H1 (cell line): Measurements from ENCODE around the gene LRCH1. TPM values are rescaled to one million over a fixed set of nuclear protein-coding genes. Genes with fewer than 3 reads are reported as not detected.

ENCODE experiments used
- CTCF ChIA-PET: fragments of 300-600 bp; sonication (Branson Sonifier 250); formaldehyde crosslinking; loops from one replicate; lab custom pipeline; 2021; ENCODE audit not compliant: partially characterized antibody; lab: Charles Lee
- POLR2A ChIA-PET: fragments of 300-600 bp; sonication (Branson Sonifier 250); formaldehyde crosslinking; loops from one replicate; lab custom pipeline; 2021; ENCODE audit warnings: inconsistent platforms; ENCODE audit not compliant: partially characterized antibody; lab: Charles Lee
- DNase-seq, 2 experiments: peaks; one replicate each; pipeline versions ENCODE4 v3.0.0 to v3.0.0-alpha.2; 2010 to 2022; ENCODE audit warnings: low spot score in 2 of 2, low read depth in 1 of 2, mixed read lengths in 1 of 2
- FAIRE-seq: peaks from 2 replicates; lab custom pipeline; 2011; peaks lifted over from hg19 to GRCh38; lab: Jason Lieb, UNC
- H2AFZ ChIP-seq: 2 replicates; pipeline ENCODE4 v1.8.1; 2012; ENCODE audit warnings: low read length, inconsistent platforms
- H2AK5ac ChIP-seq: 2 replicates; pipeline ENCODE4 v1.6.1; 2013; ENCODE audit warnings: low read depth, low read length
- H2BK120ac ChIP-seq: replicated peaks from 2 replicates; pipeline ENCODE3; 2013; ENCODE audit warnings: low read depth, low read length, inconsistent platforms
- H2BK12ac ChIP-seq: 2 replicates; pipeline ENCODE4 v1.6.1; 2013; ENCODE audit warnings: low read depth, low read length
- H2BK15ac ChIP-seq: 2 replicates; pipeline ENCODE4 v1.6.1; 2013; ENCODE audit warnings: low read length
- H2BK20ac ChIP-seq: 2 replicates; pipeline ENCODE4 v1.6.1; 2013; ENCODE audit warnings: low read length
- H2BK5ac ChIP-seq: 2 replicates; pipeline ENCODE4 v1.6.1; 2013; ENCODE audit warnings: low read depth, low read length
- H3K14ac ChIP-seq: 2 replicates; pipeline ENCODE4 v1.6.1; 2013; ENCODE audit warnings: inconsistent platforms; ENCODE audit not compliant: insufficient read length
- H3K18ac ChIP-seq: 2 replicates; pipeline ENCODE4 v1.6.1; 2013; ENCODE audit warnings: low read length; ENCODE audit errors: extremely low read depth
- H3K23ac ChIP-seq: 2 replicates; pipeline ENCODE4 v1.6.1; 2013; ENCODE audit warnings: inconsistent platforms; ENCODE audit not compliant: insufficient read length
- H3K23me2 ChIP-seq: 2 replicates; pipeline ENCODE4 v1.6.1; 2013; ENCODE audit warnings: low read depth, low read length
- H3K27ac ChIP-seq: 2 replicates; pipeline ENCODE4 v1.6.1; 2011; ENCODE audit warnings: low read depth, low read length, inconsistent platforms
- H3K27me3 ChIP-seq, 4 experiments: replicated peaks in 1 of 4; 1 replicate in 1 of 4; 2 replicates in 3 of 4; pipeline versions ENCODE4 v1.6.1 to v1.8.1; 2011 to 2013; ENCODE audit warnings: low read length in 3 of 4, mild to moderate bottlenecking in 3 of 4, inconsistent platforms in 2 of 4, mixed read lengths in 2 of 4, moderate library complexity in 1 of 4; ENCODE audit not compliant: control insufficient read depth in 3 of 4, insufficient read depth in 3 of 4; ENCODE audit errors: extremely low read depth in 1 of 4
- H3K36me3 ChIP-seq, 4 experiments: 2 replicates each; pipeline versions ENCODE4 v1.6.1 to v1.8.1; 2011 to 2013; ENCODE audit warnings: mild to moderate bottlenecking in 4 of 4, low read length in 3 of 4, moderate library complexity in 2 of 4, control low read depth in 1 of 4, inconsistent platforms in 1 of 4; ENCODE audit not compliant: insufficient read depth in 4 of 4, control insufficient read depth in 2 of 4
- H3K4ac ChIP-seq: replicated peaks from 2 replicates; pipeline ENCODE3; 2013; ENCODE audit warnings: low read length, low read depth, mixed read lengths, inconsistent platforms; ENCODE audit not compliant: insufficient read length
- H3K4me1 ChIP-seq, 4 experiments: replicated peaks in 1 of 4; 1 replicate in 1 of 4; 2 replicates in 3 of 4; pipeline versions ENCODE4 v1.6.1 to v1.8.1; 2011 to 2013; ENCODE audit warnings: low read length in 3 of 4, inconsistent platforms in 2 of 4, mixed read lengths in 1 of 4; ENCODE audit not compliant: insufficient read depth in 4 of 4, control insufficient read depth in 3 of 4
- H3K4me2 ChIP-seq, 2 experiments: 2 replicates each; pipeline versions ENCODE4 v1.6.1 to v1.8.1; 2011 to 2013; ENCODE audit warnings: low read depth in 2 of 2, low read length in 2 of 2, control low read depth in 1 of 2, inconsistent platforms in 1 of 2, mild to moderate bottlenecking in 1 of 2; ENCODE audit not compliant: insufficient read depth in 1 of 2
- H3K4me3 ChIP-seq, 4 experiments: fragments of 200-600, 300-600 bp in 1 of 4; sonication (generic), shearing (Covaris generic), sonication (Bioruptor Twin) in 1 of 4; 2 replicates each; pipeline versions ENCODE4 v1.5.1 to v1.8.1; 2011 to 2016; ENCODE audit warnings: low read length in 4 of 4, low read depth in 3 of 4, control low read depth in 2 of 4, inconsistent platforms in 2 of 4, mild to moderate bottlenecking in 2 of 4, mixed read lengths in 1 of 4, moderate library complexity in 1 of 4; ENCODE audit not compliant: insufficient read depth in 2 of 4; ENCODE audit errors: extremely low read depth in 1 of 4
- H3K56ac ChIP-seq: replicated peaks from 2 replicates; pipeline ENCODE3; 2013; ENCODE audit warnings: low read depth, mild to moderate bottlenecking, mixed read lengths, low read length, inconsistent platforms; ENCODE audit not compliant: insufficient read length
- H3K79me1 ChIP-seq: 2 replicates; pipeline ENCODE4 v1.6.1; 2013; ENCODE audit warnings: low read depth, low read length, control low read depth
- H3K79me2 ChIP-seq, 2 experiments: 2 replicates each; pipeline versions ENCODE4 v1.6.1 to v1.8.1; 2012 to 2013; ENCODE audit warnings: low read length in 2 of 2, mild to moderate bottlenecking in 2 of 2, inconsistent platforms in 1 of 2; ENCODE audit not compliant: insufficient read depth in 2 of 2, control insufficient read depth in 1 of 2
- H3K9ac ChIP-seq, 4 experiments: replicated peaks in 1 of 4; 1 replicate in 1 of 4; 2 replicates in 3 of 4; pipeline versions ENCODE4 v1.6.1 to v1.8.1; 2011 to 2013; ENCODE audit warnings: low read depth in 3 of 4, low read length in 3 of 4, control low read depth in 2 of 4, mild to moderate bottlenecking in 2 of 4, moderate library complexity in 2 of 4, inconsistent platforms in 1 of 4; ENCODE audit errors: extremely low read depth in 1 of 4
- H3K9me3 ChIP-seq, 2 experiments: 2 replicates each; pipeline versions ENCODE4 v1.6.1 to v1.8.1; 2012 to 2013; ENCODE audit warnings: mild to moderate bottlenecking in 2 of 2, moderate library complexity in 2 of 2, control low read depth in 1 of 2, inconsistent platforms in 1 of 2, low read depth in 1 of 2, low read length in 1 of 2, mixed read lengths in 1 of 2; ENCODE audit not compliant: insufficient read depth in 2 of 2
- H4K20me1 ChIP-seq, 2 experiments: replicated peaks in 1 of 2; 2 replicates each; pipeline versions ENCODE3 to v1.8.1; 2011 to 2013; ENCODE audit warnings: inconsistent platforms in 2 of 2, low read length in 2 of 2, mild to moderate bottlenecking in 1 of 2; ENCODE audit not compliant: insufficient read depth in 2 of 2, control insufficient read depth in 1 of 2
- H4K5ac ChIP-seq: 2 replicates; pipeline ENCODE4 v1.6.1; 2013; ENCODE audit warnings: low read length, low read depth, mixed read lengths, inconsistent platforms; ENCODE audit not compliant: insufficient read length
- H4K8ac ChIP-seq: 2 replicates; pipeline ENCODE4 v1.8.0; 2013; ENCODE audit warnings: mild to moderate bottlenecking, moderate library complexity, low read length, inconsistent platforms; ENCODE audit not compliant: insufficient read depth; ENCODE audit errors: extremely low read depth
- H4K91ac ChIP-seq: replicated peaks from 2 replicates; pipeline ENCODE3; 2013; ENCODE audit warnings: low read length, mixed read lengths, inconsistent platforms; ENCODE audit not compliant: insufficient read length
- BCL11A ChIP-seq, 2 experiments: IDR thresholded peaks; one replicate each; pipeline ENCODE4 v1.6.1; 2011; ENCODE audit warnings: low read depth in 2 of 2, low read length in 2 of 2, mild to moderate bottlenecking in 2 of 2
- EGR1 ChIP-seq: IDR thresholded peaks from 2 replicates; pipeline ENCODE4 v1.6.1; 2011; ENCODE audit warnings: low read depth, low read length, borderline replicate concordance
- SIN3A ChIP-seq, 2 experiments: IDR thresholded peaks in 1 of 2; conservative IDR thresholded peaks in 1 of 2; 2 replicates each; pipeline ENCODE4 v1.6.1; 2011 to 2012; ENCODE audit warnings: low read length in 2 of 2, improper control_type of control experiment in 1 of 2, low read depth in 1 of 2, mild to moderate bottlenecking in 1 of 2
- SIX5 ChIP-seq: IDR thresholded peaks from 2 replicates; pipeline ENCODE4 v1.6.1; 2011; ENCODE audit warnings: mild to moderate bottlenecking, low read depth, low read length
- TAF7 ChIP-seq: optimal IDR thresholded peaks from 2 replicates; pipeline ENCODE3; 2011; ENCODE audit warnings: low read depth, mild to moderate bottlenecking, inconsistent platforms, low read length, moderate library complexity, borderline replicate concordance
- WGBS, 2 experiments: shearing (Covaris generic) in 1 of 2; methylation state at CpG; one replicate each; pipeline versions ENCODE4 v1.1.6 to v1.1.7; 2013 to 2015; ENCODE audit warnings: low lambda C conversion rate in 2 of 2, mixed read lengths in 2 of 2, inconsistent platforms in 1 of 2, low coverage in 1 of 2, missing lambda C conversion rate in 1 of 2; ENCODE audit not compliant: insufficient replicate concordance in 2 of 2, insufficient coverage in 1 of 2, insufficient read length in 1 of 2; ENCODE audit errors: extremely low coverage in 1 of 2, missing lambda C conversion rate in 1 of 2; 5-methylcytosine and 5-hydroxymethylcytosine counted together
- polyA plus RNA-seq, 7 experiments: library from polyadenylated mRNA; depleted of rRNA in 3 of 7; stranded (reverse) in 5 of 7; unstranded in 2 of 7; fragments of >200 nt in 5 of 7; fragments of 200-250 nt in 2 of 7; gene quantifications; 1 replicate in 5 of 7; 2 replicates in 1 of 7; 4 replicates in 1 of 7; pipeline versions ENCODE4 v1.2.1 to v1.2.3, GENCODE V29; 2011 to 2013; ENCODE audit warnings: missing spikeins in 2 of 7, mixed read lengths in 2 of 7
- total RNA-seq: library from RNA; stranded (reverse); fragmentation: NEBNext Ultra II Directional; extraction: Animal tissue kit (Norgen Biotek cat#: 25700); gene quantifications from 2 replicates; pipeline ENCODE4 v1.2.1, GENCODE V29; 2021
- TF ChIP-seq, protein P1 (sequence below), 3 experiments: IDR thresholded peaks; 1 replicate in 2 of 3; 2 replicates in 1 of 3; pipeline versions ENCODE4 v1.5.1 to v1.6.1; 2011; ENCODE audit warnings: low read length in 3 of 3, mild to moderate bottlenecking in 3 of 3, inconsistent platforms in 2 of 3, low read depth in 1 of 3, moderate library complexity in 1 of 3; ENCODE audit not compliant: insufficient read depth in 1 of 3; ENCODE audit errors: control extremely low read depth in 1 of 3

The LRCH1 gene
- total and polyA plus RNA-seq, 2 of the 8 experiments (the other 6 are each of a cell fraction or from before 2014, with no cell fraction given) = 3.0 to 10.1 TPM

DNA sequence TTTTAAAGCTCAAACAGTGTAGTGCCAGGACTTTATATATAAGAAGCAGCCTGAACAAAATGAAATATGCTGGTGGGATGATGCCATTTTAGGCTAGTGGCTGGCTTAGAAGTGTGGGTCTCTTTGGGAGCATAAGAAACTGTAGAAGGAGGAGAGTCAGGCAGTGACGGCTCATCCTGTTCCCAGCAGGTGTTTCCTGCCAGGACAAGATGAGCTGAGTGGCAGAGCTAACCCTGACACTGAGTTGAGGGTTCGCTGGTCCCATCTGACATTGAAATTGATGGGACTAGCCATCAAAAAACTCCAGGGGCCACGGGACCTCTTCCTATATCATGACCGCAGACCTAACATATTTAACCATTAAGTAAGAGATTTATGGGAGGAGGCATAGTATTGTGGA, 192.7 kb downstream of the LRCH1 start:
- ChIA-PET CTCF (interaction anchor here (0.6 to 1.3 kb wide), 3 partner anchors 14 to 55 kb away, joined by 3 read pairs; no protein-coding TSS in a partner anchor), POLR2A (interaction anchor here (0.8 kb wide), 1 partner anchor 9 kb away, joined by 3 read pairs; no protein-coding TSS in a partner anchor)
- 91% methylated on average over 4 of the region's 4 CpGs; no CpG with 5 or more reads in 1 of the 2 experiments for WGBS, 2 experiments

More for the DNA sequence above, 192.7 kb downstream of the LRCH1 start:
- Histone ChIP-seq H2BK15ac (no peak overlapping the region), H3K79me2 (no peaks in the 10 kb centered on the region), H4K8ac (no peak overlapping the region), H4K5ac (no peak overlapping the region), H3K36me3 (no peaks in the 10 kb centered on the region), H3K4ac (no peak overlapping the region), H3K79me1 (no peaks in the 10 kb centered on the region), H2BK20ac (no peak overlapping the region), H3K23me2 (no peaks in the 10 kb centered on the region), H2BK5ac (no peak overlapping the region), H3K14ac (no peak overlapping the region), H2BK120ac (no peak overlapping the region), H3K4me3 (no peak overlapping the region), H3K27me3 (no peaks in the 10 kb centered on the region), H3K23ac (no peak overlapping the region), H4K91ac (no peak overlapping the region), H3K4me2 (no peak overlapping the region), H3K27ac (no peak overlapping the region), H3K9me3 (no peaks in the 10 kb centered on the region), H2BK12ac (no peak overlapping the region), H3K4me1 (no peaks in the 10 kb centered on the region), H3K9ac (no peak overlapping the region), H3K56ac (no peak overlapping the region), H2AK5ac (no peak overlapping the region), H3K18ac (no peak overlapping the region), H4K20me1 (no peaks in the 10 kb centered on the region), H2AFZ (no peak overlapping the region)
- FAIRE-seq (no peak), DNase-seq (no peak)
- TF ChIP-seq TAF7 = no peak
- TF ChIP-seq EGR1 = no peak
- TF ChIP-seq, protein P1, sequence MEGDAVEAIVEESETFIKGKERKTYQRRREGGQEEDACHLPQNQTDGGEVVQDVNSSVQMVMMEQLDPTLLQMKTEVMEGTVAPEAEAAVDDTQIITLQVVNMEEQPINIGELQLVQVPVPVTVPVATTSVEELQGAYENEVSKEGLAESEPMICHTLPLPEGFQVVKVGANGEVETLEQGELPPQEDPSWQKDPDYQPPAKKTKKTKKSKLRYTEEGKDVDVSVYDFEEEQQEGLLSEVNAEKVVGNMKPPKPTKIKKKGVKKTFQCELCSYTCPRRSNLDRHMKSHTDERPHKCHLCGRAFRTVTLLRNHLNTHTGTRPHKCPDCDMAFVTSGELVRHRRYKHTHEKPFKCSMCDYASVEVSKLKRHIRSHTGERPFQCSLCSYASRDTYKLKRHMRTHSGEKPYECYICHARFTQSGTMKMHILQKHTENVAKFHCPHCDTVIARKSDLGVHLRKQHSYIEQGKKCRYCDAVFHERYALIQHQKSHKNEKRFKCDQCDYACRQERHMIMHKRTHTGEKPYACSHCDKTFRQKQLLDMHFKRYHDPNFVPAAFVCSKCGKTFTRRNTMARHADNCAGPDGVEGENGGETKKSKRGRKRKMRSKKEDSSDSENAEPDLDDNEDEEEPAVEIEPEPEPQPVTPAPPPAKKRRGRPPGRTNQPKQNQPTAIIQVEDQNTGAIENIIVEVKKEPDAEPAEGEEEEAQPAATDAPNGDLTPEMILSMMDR (IDR thresholded peaks at IDR 0.05; ENCODE audit: control extremely low read depth in 1 of 3, insufficient read depth in 1 of 3, low read depth in 1 of 3, low read length in 3 of 3) = no peak
- no peak for TF ChIP-seq BCL11A (IDR thresholded peaks at IDR 0.05; ENCODE audit: low read depth in 2 of 2, low read length in 2 of 2)
- TF ChIP-seq SIX5 = no peak
- no peak for TF ChIP-seq SIN3A (conservative IDR thresholded peaks at IDR 0.05 in 1 of 2, IDR thresholded peaks at IDR 0.05 in 1 of 2; ENCODE audit: low read depth in 1 of 2, low read length in 2 of 2)
